Heart right ventricle (tissue), 16 donors: ENCODE data around the gene TEFM. TPM values are rescaled to one million over a fixed set of nuclear protein-coding genes. Genes with fewer than 3 reads are reported as not detected.
"Not testable (repeated sequence)": the region's sequence is repeated elsewhere in the genome, so short reads cannot be mapped to it uniquely, and the experiment has no call there.

Experiments
- ATAC-seq, 8 donors: fragments of 200-7000 bp; cut with Tn5 transposase; one replicate each; pipeline ENCODE4 v1.9.1; 2020; ENCODE audit warnings: mild to moderate bottlenecking in 8 of 8, moderate library complexity in 8 of 8, moderate number of reproducible peaks in 1 of 8
- DNase-seq, 2 donors: peaks; one replicate each; pipeline ENCODE4 v3.0.0-alpha.2; 2020
- H3K27ac ChIP-seq, 10 donors: fragments of 200-600 bp; sonication (generic) in 2 of 10; one replicate each; pipeline versions ENCODE4 v1.5.0 to v1.8.0; 2020 to 2022; ENCODE audit warnings: mild to moderate bottlenecking in 3 of 10
- H3K27me3 ChIP-seq, 7 donors: fragments of 200-600 bp; one replicate each; pipeline ENCODE4 v1.8.0; 2021 to 2022; ENCODE audit warnings: mild to moderate bottlenecking in 2 of 7
- H3K36me3 ChIP-seq, 9 donors: fragments of 200-600 bp; sonication (generic) in 1 of 9; one replicate each; pipeline versions ENCODE4 v1.5.0 to v1.8.0; 2020 to 2022; ENCODE audit warnings: mild to moderate bottlenecking in 2 of 9
- H3K4me1 ChIP-seq, 9 donors: fragments of 200-600 bp; sonication (generic) in 1 of 9; one replicate each; pipeline versions ENCODE4 v1.5.0 to v1.8.0; 2020 to 2022; ENCODE audit warnings: mild to moderate bottlenecking in 4 of 9
- H3K4me3 ChIP-seq, 10 donors: fragments of 200-600 bp; sonication (generic) in 2 of 10; one replicate each; pipeline versions ENCODE4 v1.5.0 to v1.8.0; 2020 to 2022; ENCODE audit warnings: mild to moderate bottlenecking in 7 of 10, moderate library complexity in 2 of 10
- H3K9me3 ChIP-seq, 11 donors: fragments of 200-600 bp in 10 of 11; sonication (generic) in 2 of 11; one replicate each; pipeline versions ENCODE4 v1.5.0 to v1.8.0; 2013 to 2022; ENCODE audit warnings: mild to moderate bottlenecking in 2 of 11, control low read depth in 1 of 11, moderate library complexity in 1 of 11
- WGBS, 2 donors: extraction: QIAGEN DNeasy Blood & Tissue Kit; methylation state at CpG; one replicate each; pipeline ENCODE4 v1.1.7; 2013; ENCODE audit warnings: inconsistent platforms in 1 of 2; 5-methylcytosine and 5-hydroxymethylcytosine counted together
- intact Hi-C, 10 donors: fragments of 100-400 bp; cut with DNase I; formaldehyde crosslinking; loops; one replicate each; pipeline versions ENCODE4 v1.11.1 to v1.14.2; 2022
- polyA plus RNA-seq, 2 donors: library from polyadenylated mRNA; stranded (reverse); fragments of 200-250 nt; gene quantifications; one replicate each; pipeline ENCODE4 v1.2.3, GENCODE V29; 2013
- total RNA-seq, 10 donors: library from RNA; stranded (reverse); fragmentation: NEBNext Ultra II Directional in 3 of 10; extraction: Animal tissue kit (Norgen Biotek cat#: 25700) in 3 of 10; gene quantifications; one replicate each; pipeline versions ENCODE4 v1.2.1 to v1.2.4, GENCODE V29; 2021 to 2023
- TF ChIP-seq, protein P1 (sequence below), 9 donors: fragments of 200-600 bp; sonication (generic) in 2 of 9; IDR thresholded peaks; one replicate each; pipeline versions ENCODE4 v1.5.0 to v1.8.0; 2021 to 2022; ENCODE audit warnings: antibody characterized with exemption in 9 of 9, mild to moderate bottlenecking in 5 of 9, moderate library complexity in 1 of 9
- donor health status: Arrhythmogenic right ventricular cardiomyopathy.
- donor health status: ischemic (EF 13 %, LVEDD 7.1; RV severe dilation, severe dysfunction).
- donor health status: healthy with polysubstance abuse.
- donor health status: DM: no; HTN: yes; CAD: no.
- donor health status: DM: no; HTN: no; CAD: no.
- donor health status: ischemic (EF 25% LVEDD 6.9; RV normal size, moderate dysfunction).
- donor health status: ischemic (EF 25% LVEDD 5.7; RV mildly dilated, moderate dysfunction).
- donor health status: healthy.
- donor health status: DM: yes; HTN: yes; CAD: no.
- donor health status: Ischemic cardiomyopathy.
- donor health status: ischemic (EF 35%, LVEDD 5.7; RV mildly dilated, moderate dysfunction).
- donor health status: nonischemic (EF 11% LVEDD 7.7; RV severe dilation, severe dysfunction).
- donor health status: DM: yes; HTN: yes; CAD: no.
- donor health status: PGD.
- donor health status: ischemic (EF 29% LVEDD 5.4; RV normal size, mild dysfunction).
- donor health status: nonischemic (EF 23%, LVEDD 6.1; RV moderate dilation, normal function).

TEFM gene
- total and polyA plus RNA-seq, 12 donors, result 7.8 to 15.5 (median 13.3) TPM

- Histone ChIP-seq H3K27ac (peak overlapping the region in 8 of 10 donors; percentile 6 to 62 (median 44)), H3K27me3 (no peaks in the 10 kb centered on the region), H3K4me3 (no peak overlapping the region), H3K4me1 (peaks cover 0 to 20% (median 0%) of the 10 kb centered on the region in 9 donors), H3K36me3 (peaks cover 0 to 77% (median 0%) of the 10 kb centered on the region in 9 donors), H3K9me3 (no peaks in the 10 kb centered on the region)
- intact Hi-C loops, result no loop called here
- ATAC-seq (peak in 5 of 8 donors; percentile 42 to 75 (median 56)), DNase-seq (peak in 1 of 2 donors; percentile 30)
- TF ChIP-seq, protein P1, sequence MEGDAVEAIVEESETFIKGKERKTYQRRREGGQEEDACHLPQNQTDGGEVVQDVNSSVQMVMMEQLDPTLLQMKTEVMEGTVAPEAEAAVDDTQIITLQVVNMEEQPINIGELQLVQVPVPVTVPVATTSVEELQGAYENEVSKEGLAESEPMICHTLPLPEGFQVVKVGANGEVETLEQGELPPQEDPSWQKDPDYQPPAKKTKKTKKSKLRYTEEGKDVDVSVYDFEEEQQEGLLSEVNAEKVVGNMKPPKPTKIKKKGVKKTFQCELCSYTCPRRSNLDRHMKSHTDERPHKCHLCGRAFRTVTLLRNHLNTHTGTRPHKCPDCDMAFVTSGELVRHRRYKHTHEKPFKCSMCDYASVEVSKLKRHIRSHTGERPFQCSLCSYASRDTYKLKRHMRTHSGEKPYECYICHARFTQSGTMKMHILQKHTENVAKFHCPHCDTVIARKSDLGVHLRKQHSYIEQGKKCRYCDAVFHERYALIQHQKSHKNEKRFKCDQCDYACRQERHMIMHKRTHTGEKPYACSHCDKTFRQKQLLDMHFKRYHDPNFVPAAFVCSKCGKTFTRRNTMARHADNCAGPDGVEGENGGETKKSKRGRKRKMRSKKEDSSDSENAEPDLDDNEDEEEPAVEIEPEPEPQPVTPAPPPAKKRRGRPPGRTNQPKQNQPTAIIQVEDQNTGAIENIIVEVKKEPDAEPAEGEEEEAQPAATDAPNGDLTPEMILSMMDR (IDR thresholded peaks at IDR 0.05), result no peak
- 76 to 84% methylated on average over 13 of the region's 13 CpGs for WGBS, 2 donors
Observed at GRCh38 chr17:30939051-30939689, 33.1 kb upstream of the TEFM start.

GRCh38 chr17:30933966-30934365 lies 27.9 kb upstream of the TEFM start:
- H3K9me3 ChIP-seq, result no peaks in the 10 kb centered on the region

DNA sequence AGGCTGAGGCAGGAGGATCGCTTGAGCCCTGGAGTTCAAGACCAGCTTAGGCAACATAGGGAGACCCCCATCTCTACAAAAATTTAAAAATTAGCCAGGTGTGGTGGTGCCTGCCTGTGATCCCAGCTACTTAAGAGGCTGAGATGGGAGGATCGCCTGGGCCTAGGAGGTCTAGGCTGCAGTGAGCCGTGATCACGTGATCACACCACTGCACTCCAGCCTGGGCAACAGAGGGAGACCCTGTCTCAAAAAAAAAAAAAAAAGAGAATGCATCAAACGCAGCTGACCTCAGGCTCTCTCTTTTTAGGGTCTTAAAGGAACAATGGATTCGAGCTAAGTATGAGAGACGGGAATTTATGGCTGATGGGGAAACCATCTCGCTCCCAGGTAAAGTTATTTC lies 25.5 kb upstream of the TEFM start:
- H3K27ac ChIP-seq, H3K4me1 ChIP-seq, ATAC-seq, DNase-seq, H3K9me3 ChIP-seq, H3K27me3 ChIP-seq, H3K4me3 ChIP-seq, intact Hi-C loops: not testable (repeated sequence)
- 89 to 91% methylated on average over 8 of the region's 8 CpGs for WGBS, 2 donors
- peaks cover 0 to 85% (median 0%) of the 10 kb centered on the region in 9 donors for H3K36me3 ChIP-seq

More at GRCh38 chr17:30933966-30934365, 27.9 kb upstream of the TEFM start:
- Histone ChIP-seq H3K36me3 (peaks cover 0 to 86% (median 0%) of the 10 kb centered on the region in 9 donors), H3K4me1 (peaks cover 0 to 20% (median 0%) of the 10 kb centered on the region in 9 donors), H3K27ac (no peak overlapping the region), H3K27me3 (peaks cover 0 to 2% (median 0%) of the 10 kb centered on the region in 7 donors), H3K4me3 (no peak overlapping the region)
- DNase-seq (no peak), ATAC-seq (no peak)
- intact Hi-C loops, result no loop called here
- TF ChIP-seq, protein P1 (IDR thresholded peaks at IDR 0.05), result no peak
- 73 to 77% methylated on average over 5 of the region's 5 CpGs for WGBS, 2 donors

- peaks cover 0 to 83% (median 0%) of the 10 kb centered on the region in 9 donors for H3K36me3 ChIP-seq
- H3K9me3 ChIP-seq, result no peaks in the 10 kb centered on the region
- TF ChIP-seq, protein P1 (IDR thresholded peaks at IDR 0.05), result no peak
- H3K4me3 ChIP-seq, result no peak overlapping the region
- intact Hi-C loops, result no loop called here
- no peak for DNase-seq
- H3K27ac ChIP-seq, result no peak overlapping the region
- peaks cover 0 to 10% (median under 1%) of the 10 kb centered on the region in 7 donors for H3K27me3 ChIP-seq
- WGBS, 2 donors, result 89 to 91% methylated on average over 3 of the region's 3 CpGs
- peaks cover 0 to 2% (median 0%) of the 10 kb centered on the region in 9 donors for H3K4me1 ChIP-seq
- no peak for ATAC-seq
Observed at GRCh38 chr17:30930495-30930894, 24.5 kb upstream of the TEFM start.

DNA sequence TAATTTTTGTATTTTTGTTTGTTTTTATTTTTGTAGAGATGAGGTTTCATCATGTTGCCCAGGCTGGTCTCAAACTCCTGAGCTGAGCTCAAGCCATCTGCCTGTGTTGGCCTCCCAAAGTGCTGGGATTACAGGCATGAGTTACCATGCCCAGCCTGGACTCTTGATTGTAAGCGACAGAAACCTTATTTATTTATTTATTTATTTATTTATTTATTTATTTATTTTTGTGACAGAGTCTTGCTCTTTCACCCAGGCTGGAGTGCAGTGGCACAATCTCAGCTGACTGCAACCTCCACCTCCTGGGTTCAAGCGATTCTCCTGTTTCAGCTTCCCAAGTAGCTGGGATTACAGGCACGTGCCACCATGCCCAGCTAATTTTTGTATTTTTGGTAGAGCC lies 23.8 kb upstream of the TEFM start:
- DNase-seq, ATAC-seq, H3K27ac ChIP-seq, intact Hi-C loops, H3K9me3 ChIP-seq, H3K4me1 ChIP-seq, H3K4me3 ChIP-seq: not testable (repeated sequence)
- H3K36me3 ChIP-seq, result peaks cover 0 to 77% (median 0%) of the 10 kb centered on the region in 9 donors
- H3K27me3 ChIP-seq, result peaks cover 0 to 15% (median 7%) of the 10 kb centered on the region in 7 donors
- WGBS, 2 donors, result 93 to 94% methylated on average over 3 of the region's 3 CpGs
